ENCODE measurements around the gene WDR82. TPM values are rescaled to one million over a fixed set of nuclear protein-coding genes. Genes with fewer than 3 reads are reported as not detected.

Gene WDR82
- total and polyA plus RNA-seq, 2 experiments from 2014 or later = 25.2 to 71.8 TPM

- Histone ChIP-seq H3K4me1 (ENCODE audit: insufficient read depth) (0 out of 2 replicates have a peak, but pooled peaks cover 9% of the 10 kb centered on the region), H3F3A (replicated peaks; ENCODE audit: low read depth) (peaks cover 8% of the 10 kb centered on the region), H4K20me1 (replicated peaks; ENCODE audit: insufficient read depth) (peaks cover 9% of the 10 kb centered on the region; the same call in 1 of the 2 replicates), H3K79me2 (replicated peaks; ENCODE audit: insufficient read depth) (no peaks in the 10 kb centered on the region), H2AFZ (no peak overlapping the region), H3K4me2 (no peak overlapping the region), H3K36me3 (ENCODE audit: insufficient read depth) (peaks cover 11% of the 10 kb centered on the region), H3K9me2 (ENCODE audit: insufficient read depth) (no peaks in the 10 kb centered on the region), H3K4me3 (no peak overlapping the region), H3K27ac (ENCODE audit: low read depth) (no peak overlapping the region), H3K27me3 (ENCODE audit: insufficient read depth) (peaks cover 21% of the 10 kb centered on the region)
- no peaks in the 10 kb centered on the region for H3K9me3 Mint-ChIP-seq
- peaks cover 29% of the 10 kb centered on the region; the same call in 2 of the 3 replicates for H3K36me3 Mint-ChIP-seq (ENCODE audit: low read depth)
- ATAC-seq (no peak), DNase-seq (ENCODE audit: low spot score) (no peak)
- H3K27me3 Mint-ChIP-seq (ENCODE audit: insufficient read depth, low read depth, poor library complexity) = peaks cover 36% of the 10 kb centered on the region
- H3K4me1 Mint-ChIP-seq = peaks cover 2% of the 10 kb centered on the region; the same call in 2 of the 3 replicates
- no peak overlapping the region for H3K4me3 Mint-ChIP-seq
- H3K27ac Mint-ChIP-seq = no peak overlapping the region
- no peak for TF ChIP-seq REST (IDR thresholded peaks at IDR 0.05; ENCODE audit: unreplicated experiment)
- no peak for TF ChIP-seq ZNF331 (CRISPR knock-in tag; IDR thresholded peaks at IDR 0.05; ENCODE audit: low read depth)
- TF ChIP-seq ZNF462 (CRISPR knock-in tag; IDR thresholded peaks at IDR 0.05) = no peak
- no peak for TF ChIP-seq JUNB (IDR thresholded peaks at IDR 0.05; ENCODE audit: unreplicated experiment)
- TF ChIP-seq CREB1 (CRISPR knock-in tag; IDR thresholded peaks at IDR 0.05; ENCODE audit: low read depth) = no peak
- TF ChIP-seq EZH2 (IDR thresholded peaks at IDR 0.05; ENCODE audit: low read depth, unreplicated experiment) = no peak
Measured at GRCh38 chr3:52250122-52250521, 28.3 kb downstream of the WDR82 start.

Measured in GM23338 (cell line).